ENCODE data around the gene AGAP3.

GRCh38 chr7:151181011-151181431 is 94.7 kb downstream of the AGAP3 start:
- TF ChIP-seq CTCF (conservative IDR thresholded peaks at IDR 0.05 in 1 of 2, IDR thresholded peaks at IDR 0.05 in 1 of 2; ENCODE audit: extremely low read depth in 1 of 2, insufficient read depth in 1 of 2, low read depth in 1 of 2, low read length in 2 of 2) (no peak), EZH2 (IDR thresholded peaks at IDR 0.05; ENCODE audit: borderline replicate concordance, low read length) (no peak)
